NCI-H128 (cell line): ENCODE results near the gene KCNJ5.
"Not testable (repeated sequence)": the region's sequence is repeated elsewhere in the genome, so short reads cannot be mapped to it uniquely, and the experiment has no call there.

Experiments used
- DNase-seq: peaks from one replicate; lab custom pipeline; 2025; ENCODE audit not compliant: unreplicated experiment; lab: John Stamatoyannopoulos, UW

Gene KCNJ5

DNA sequence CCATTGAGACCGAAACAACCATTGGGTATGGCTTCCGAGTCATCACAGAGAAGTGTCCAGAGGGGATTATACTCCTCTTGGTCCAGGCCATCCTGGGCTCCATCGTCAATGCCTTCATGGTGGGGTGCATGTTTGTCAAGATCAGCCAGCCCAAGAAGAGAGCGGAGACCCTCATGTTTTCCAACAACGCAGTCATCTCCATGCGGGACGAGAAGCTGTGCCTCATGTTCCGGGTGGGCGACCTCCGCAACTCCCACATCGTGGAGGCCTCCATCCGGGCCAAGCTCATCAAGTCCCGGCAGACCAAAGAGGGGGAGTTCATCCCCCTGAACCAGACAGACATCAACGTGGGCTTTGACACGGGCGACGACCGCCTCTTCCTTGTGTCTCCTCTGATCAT is 20.5 kb downstream of the KCNJ5 start:
- no peak for DNase-seq

DNA sequence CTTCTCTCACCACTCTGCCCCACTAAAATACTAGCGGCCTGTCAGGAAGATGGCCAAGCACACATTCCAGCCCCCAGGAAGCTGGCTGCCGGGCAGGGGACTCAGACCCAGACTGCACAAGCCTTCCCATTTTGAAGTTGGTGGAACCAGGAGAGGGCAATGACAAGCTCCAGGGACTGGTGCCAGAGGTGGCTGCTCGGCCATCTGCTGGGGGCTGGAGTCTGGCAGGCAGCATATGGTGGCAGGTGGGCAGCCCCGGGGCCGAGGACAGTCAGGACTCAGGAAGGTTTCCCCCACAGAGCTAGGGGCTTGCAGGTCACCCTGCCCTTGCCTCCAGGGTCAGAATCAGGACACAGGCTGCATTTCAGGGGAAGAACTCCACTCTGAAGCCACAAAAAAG is 22.6 kb downstream of the KCNJ5 start:
- no peak for DNase-seq

DNA sequence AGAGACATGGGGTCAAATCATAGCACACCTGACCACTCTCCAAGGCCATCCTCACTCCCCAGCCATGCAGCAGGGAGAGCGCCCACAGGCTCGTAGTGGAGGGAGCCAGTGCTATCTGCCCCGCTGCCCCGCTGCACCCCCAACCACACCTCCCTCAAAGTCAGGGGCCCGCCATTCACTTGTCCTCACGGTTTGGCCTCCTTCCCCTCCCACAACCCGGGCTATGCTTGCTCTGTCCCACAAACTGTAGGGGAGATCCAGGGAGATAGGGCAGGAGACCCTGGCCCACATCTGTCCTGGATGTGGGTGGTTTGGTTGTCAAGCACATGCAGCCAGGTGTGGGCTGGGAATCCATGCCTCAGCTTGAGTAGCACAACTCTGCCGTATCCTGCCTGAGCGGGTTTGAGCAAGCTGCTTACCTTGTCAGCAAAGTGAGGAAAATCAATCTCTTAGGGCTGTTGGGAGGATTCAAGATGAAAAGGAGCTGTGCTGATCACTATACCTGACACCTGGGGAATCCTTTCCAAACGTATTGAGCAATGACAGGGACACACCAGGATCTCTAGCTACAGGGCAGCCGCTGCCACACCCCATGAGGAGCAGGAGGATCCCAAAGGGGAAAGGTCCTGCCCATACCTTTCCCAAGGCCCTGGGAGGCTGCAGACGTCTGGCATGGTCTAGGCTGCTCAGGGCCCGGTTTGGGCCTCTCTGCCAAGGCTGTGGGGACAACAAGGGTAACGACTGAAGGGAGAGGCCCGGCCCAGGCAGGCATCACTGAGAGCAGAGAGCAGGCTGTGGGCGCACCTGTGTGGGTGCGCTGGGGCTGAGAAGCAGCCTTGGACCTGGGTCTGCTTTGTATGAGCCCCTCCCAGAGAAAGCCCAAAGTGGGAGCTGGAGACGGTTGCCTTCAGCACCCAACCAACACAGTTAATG is 23.3 kb downstream of the KCNJ5 start:
- DNase-seq: no peak

DNA sequence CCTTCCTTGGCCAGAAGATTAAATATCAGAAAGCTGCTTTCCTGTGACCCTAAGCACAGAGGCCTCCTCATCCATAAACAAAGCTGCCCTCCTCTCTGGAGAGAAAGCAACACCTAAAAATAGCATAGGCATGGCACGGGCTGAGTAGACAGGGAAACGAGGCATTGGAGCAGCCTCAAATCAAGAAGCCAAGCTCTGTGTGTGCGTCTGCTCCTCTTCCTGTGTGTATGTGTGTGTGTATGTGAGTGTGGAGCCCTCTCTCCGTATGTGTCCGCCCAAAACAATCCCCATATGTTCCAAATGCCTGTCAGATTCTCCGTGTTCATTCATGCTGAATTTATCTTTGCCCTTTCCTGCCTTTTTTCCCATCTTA is 24.0 kb downstream of the KCNJ5 start:
- no peak for DNase-seq

DNA sequence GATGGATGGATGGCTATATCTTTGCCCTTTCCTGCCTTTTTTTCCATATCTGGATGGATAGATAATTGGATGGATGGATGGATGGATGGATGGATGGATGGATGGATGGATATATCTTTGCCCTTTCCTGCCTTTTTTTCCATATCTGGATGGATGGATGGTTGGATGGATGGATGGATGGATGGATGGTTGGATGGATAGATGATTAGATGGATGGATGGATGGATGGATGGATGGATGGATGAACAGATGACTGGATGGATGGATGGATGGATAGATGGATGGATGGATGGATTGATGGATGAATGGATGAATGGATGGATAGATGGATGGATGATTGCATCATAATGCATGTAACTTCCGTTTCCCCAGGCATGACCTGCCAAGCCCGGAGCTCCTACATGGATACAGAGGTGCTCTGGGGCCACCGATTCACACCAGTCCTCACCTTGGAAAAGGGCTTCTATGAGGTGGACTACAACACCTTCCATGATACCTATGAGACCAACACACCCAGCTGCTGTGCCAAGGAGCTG is 24.9 kb downstream of the KCNJ5 start:
- no peak for DNase-seq

DNA sequence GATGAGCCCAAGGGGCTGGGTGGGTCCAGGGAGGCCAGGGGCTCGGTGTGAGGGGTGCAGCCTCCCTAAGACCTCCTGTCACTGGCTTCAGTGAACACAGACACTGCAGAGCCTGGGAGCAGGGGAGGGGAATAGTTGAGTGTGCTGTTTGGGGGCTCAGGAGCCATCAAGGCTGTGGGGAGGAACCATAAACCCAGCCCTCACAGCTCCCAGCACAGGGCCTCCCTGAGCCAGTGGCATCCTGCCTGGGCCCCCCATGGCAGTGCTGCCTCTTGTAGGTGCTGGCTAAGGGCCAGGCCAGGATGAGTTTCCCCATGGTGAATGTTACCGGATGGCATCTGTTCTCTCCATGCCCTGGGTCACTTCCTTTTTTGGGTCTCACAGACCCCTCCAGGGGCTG is 25.5 kb downstream of the KCNJ5 start:
- DNase-seq: no peak

DNA sequence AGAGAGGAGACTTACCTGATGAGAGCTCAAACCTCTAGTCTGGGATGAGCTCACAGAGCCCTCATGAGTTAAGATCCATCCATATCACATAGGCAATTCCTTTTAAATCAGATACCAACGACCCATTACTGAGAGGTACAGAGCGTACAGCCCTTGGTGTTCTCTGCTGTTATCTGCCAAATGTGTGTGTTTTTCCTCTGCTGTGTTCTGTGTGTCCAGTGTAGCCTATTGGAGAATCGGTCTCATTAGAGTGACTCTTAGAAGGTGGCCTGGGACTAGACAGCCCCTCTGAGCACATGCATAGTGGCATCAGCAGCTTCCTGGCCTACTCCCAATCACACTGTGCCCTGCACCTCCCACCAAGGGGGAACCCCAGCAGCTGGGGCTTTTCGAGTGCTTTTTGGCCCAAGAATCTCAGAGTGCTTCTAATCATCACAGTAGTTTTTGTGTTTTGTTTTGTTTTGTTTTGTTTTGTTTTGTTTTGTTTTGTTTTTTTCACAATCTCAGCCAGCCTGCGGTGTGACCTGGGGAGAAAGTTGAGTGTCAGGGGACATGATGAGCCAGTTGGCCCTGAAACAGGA is 26.1 kb downstream of the KCNJ5 start:
- no peak for DNase-seq

DNA sequence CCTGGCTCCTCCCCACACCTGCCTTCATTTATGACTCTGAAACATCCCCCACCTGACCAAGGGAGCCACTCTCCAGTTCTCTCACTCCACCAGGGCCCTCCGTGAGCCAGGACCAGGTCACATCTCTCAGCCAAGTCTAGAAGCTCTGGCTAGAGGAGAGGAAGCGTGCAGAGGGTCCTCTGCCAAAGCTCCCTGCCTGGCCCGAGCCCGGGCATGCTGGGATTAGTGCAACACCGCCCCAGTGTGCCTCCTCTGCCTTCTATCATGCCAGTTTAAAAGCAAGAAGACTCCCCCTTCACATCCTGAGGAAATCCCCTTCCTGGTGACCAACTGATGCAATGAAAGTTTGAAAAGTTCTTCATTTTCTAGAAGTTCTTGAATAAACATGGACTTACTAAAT is 28.1 kb downstream of the KCNJ5 start:
- no peak for DNase-seq

DNA sequence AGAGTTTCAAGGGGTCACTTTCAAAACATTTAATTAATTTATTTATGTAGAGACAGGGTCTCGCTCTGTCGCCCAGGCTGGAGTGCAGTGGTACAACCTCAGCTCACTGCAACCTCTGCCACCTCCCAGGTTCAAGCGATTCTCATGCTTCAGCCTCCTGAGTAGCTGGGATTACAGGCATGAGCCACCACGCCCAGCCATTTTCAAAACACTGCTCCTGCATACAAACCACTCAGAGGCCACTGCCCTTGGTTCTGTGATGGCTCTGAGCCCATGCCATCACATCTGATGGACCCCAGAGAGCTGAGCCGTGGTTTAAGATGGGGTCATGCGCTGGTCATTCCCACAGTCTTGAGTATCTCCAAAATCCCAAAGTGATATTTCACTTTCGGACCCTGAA is 28.5 kb downstream of the KCNJ5 start:
- not testable (repeated sequence) for DNase-seq

DNA sequence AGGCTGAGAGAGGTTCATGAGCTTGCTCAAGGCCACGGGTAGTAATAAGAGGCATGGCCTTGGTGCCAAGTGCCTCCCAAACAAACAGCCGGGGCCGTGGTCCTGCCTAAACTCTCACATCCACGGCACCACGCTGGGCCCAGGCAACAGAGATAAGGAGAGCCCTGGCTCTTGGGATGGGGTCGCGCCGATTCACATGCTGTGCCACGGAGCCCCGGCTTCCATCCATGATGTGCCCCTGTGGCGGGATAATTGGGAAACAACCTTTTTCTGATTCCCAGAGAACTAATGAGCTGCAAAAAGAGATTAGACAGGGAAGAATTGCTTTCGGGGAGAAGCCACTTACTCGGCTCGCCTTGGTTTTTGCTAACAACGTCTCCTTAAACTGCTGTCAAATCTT is 29.5 kb downstream of the KCNJ5 start:
- DNase-seq: no peak

DNA sequence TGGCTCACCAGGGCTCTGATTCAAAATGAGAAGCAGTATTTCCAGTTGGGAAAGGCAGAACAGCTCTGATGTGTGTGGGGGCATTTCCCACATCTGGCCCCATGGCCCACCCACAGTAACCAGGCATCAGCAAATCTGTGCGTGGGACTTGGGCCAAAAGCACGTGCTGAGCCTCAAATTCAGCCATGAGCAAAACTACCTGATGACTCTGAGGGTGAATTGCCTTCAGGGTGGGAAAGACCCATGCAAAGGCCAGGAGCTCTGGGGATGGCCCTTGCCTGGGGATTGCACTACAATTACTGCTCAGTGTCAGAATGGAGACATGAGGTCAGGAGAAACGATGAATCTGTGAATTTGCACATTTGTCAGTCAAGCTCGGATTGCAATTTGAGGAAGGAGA is 30.6 kb downstream of the KCNJ5 start:
- DNase-seq: no peak

DNA sequence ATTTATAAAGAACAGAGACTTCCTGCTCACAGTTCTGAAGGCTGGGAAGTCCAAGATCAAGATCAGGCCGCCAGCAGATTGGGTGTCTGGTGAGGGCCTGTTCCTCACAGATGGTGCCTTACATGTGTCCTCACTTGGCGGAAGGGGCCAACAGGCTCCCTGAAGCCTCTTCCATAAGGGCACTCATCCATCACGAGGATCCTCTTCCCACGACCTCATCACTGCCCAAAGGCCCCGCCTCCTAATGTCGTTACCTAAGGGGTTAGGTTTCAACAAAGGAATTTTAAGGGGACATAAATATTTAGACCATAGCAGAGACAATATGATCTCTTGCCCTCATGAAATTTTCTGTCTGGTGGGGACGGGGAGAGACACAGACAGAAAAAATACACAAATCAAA is 32.9 kb downstream of the KCNJ5 start:
- no peak for DNase-seq

DNA sequence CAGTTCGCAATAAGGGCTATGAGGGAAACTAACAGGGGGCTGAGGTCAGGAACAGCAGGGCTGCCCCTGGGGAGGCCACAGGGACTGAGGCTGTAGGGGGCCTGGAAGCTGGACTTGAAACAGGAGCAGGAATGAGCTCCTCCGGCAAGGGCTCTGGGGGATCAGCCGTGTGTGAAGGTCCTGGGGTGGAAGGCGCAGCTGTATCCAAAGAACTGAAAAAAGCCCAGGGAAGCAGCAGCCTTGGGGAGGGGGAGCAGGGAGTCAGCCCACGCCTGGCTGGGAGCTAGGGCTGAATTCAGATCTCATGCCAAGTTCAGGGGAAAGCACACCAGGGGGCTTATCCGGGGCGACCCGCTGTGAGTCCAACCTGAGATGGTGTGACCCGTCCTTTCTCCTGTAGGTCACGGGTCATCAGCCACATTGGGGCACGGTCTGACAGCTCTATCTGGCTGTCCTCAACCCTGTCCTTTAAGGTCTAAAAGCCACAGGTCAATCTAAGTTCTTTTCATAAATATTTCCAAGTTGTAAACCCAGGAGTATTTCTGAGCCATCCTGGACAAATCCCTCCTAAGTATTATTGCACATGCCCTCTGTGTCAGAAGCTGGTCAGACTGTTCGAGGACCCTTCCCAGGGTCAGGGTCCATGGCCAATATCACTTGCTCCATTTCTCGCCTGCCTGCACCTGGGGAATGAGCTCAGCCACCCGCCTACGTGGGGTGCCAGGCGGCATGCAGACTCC is 33.5 kb downstream of the KCNJ5 start:
- no peak for DNase-seq

DNA sequence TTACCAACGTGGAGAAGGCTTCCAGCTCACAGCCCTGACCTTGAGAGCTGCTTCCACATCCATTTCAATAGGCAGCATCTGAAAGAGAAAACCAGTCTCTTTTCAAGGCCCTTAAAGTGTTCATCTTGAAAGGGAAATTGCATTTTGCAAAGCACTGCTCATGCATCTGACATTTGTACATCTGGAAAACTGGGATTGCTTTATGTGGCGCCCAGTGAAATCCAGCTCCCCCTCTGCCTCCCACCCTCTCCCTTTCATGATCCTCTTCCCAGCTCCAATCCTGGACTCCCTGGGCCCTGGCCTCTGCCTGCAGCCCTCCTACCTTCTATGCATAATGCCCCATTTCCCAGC is 34.1 kb downstream of the KCNJ5 start:
- DNase-seq: no peak

DNA sequence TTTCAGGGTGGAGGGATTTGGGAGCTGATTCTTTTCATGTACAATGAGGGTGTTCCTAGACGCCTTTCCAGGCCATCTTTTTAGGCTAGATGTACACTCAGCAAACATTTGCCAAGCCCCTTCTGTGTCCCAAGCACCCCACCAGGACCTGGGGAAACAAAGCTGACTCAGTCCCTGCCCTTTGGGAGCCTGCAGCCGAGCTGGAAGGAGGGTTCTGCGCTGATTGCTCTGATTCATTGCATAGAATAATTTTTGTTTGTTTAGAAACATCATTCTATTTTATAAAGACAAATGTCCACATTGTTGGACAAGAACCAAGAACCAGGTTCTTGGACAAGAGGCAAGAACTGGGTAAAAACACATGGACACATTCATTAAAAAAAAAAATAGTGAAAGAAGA is 34.8 kb downstream of the KCNJ5 start:
- no peak for DNase-seq

DNA sequence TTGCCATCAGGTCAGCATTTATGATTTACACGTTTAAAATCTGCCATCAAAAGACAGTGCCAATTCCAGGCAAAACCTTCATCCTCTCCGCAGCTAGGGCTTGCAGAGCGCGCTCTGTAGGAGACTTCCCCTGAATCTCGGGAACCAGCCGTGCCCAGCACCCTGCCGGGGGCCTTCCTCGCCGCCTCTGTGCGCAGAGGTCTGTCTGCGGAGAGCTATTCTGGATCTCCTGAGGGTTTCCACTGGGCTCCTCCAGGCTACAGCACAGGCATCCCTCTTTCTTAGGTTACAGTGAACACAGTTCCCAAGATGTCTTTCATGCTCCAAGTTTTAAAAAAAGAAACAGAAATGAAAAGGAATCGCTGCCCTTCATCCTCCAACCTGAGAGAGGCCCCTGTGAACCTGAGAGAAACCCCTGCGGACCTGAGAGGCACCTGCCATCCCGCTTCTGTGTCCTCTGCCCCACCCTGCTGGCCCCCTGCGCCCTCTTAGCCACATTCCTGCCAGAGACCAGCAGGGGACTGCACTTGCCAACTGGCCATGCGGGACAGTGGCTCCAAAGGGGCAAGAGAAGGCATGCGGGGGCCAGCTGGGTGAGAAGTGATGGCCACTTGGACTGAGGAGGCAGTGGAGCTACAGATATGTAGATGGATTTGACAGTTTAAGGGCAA is 35.4 kb downstream of the KCNJ5 start:
- DNase-seq: no peak

DNA sequence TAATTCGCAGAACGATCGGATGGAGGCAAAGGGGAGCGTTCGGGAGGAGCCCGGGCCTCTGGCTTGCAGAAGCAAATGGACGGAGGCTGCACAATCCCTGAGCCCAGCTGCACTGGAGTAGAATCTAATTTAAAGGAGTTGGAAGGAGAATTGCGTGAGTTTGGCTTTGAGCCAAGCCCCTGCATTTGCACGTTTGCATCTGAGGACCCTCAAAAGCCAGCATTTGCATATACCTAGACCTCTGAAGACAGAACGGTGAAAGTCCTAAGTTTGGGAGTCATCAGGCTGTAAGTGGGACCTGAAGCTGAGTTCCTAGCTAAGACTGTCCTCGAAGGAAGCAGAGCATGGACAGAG is 35.9 kb downstream of the KCNJ5 start:
- no peak for DNase-seq

DNA sequence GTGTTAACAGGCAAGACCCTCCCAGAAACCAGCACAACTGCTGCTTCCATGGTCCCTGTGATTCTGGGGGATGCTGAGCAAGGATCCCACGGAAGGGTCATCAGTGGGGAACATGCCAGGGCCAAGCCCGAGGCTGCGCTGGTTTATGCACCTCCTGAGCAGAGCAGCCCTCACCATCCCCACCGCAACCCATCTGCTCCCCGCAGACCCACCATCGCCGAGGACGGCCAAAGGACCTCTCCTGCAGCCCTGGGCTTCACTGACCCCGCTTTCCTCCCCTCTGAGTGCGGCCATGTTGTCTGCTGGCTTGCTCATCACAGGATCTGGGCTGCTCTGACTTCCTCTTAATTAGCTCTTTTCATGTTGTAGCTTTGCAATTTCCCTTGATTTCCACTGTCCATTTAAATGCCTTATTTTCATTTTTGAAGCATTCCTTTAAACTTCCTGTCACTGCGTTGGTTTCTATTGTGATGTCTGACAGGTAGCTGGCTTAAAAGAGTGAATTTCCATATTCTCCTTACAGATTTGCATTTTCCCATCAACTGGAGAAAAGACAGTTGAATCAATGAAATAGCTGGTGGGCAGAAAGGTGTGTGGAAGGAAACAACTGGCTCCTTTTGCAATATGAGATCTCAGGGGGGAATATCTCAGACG is 36.7 kb downstream of the KCNJ5 start:
- DNase-seq: no peak

DNA sequence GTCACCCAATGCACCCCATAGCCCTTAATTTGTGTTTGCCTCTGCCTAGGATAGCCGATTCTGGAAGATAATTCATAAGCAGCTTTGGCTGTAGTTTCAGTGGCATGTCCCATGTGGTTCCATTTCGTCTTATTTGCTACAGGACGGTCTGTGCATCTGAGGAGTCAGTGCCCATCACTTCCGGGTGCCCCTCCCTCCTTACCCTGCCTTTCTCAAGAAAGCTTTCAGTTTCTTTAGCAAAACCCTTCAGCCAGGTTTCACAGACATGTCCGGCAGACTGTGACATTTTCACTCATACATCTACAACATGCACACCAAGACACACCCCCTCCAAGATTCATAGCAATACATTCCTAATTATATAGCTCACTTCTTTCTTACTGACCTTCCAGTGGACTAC is 37.2 kb downstream of the KCNJ5 start:
- DNase-seq: no peak

DNA sequence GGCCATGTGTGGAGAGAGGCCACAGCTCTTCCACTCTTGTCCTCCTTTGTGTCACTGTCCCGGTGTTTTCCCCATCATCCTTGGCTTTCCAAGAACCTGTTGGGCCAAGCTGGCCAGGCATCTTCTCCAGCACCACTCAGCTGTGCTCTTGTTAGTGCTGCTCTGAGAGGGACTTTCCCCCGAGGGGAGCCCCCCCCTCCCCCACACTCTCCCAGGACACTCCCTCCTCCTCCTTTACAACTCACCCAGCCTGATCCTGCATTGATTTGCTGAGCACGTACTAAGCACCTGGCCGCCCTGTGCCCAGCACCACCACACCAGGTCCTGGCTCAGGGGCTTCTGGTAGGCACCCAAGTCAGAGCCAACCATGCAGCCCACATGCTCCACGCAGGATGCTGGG is 38.3 kb downstream of the KCNJ5 start:
- DNase-seq: no peak

DNA sequence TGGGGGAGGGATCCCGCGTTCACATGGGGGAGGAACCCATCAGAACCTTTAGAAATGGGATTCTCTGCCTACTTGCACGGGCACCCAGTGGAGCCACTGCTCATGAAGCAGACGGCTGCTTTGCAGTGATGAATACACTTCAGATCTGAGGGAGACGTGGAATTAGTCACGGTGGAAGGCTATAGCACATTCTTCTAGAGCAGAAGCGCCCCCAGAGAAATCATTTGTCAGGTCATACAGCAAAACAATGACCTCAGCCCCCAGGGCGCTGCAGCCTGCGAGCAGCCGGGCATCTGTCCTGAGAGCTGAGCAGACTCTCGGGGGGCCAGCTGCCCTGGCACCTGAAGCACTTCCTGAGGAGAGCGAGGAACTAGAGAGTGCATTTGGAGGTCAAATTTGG is 38.8 kb downstream of the KCNJ5 start:
- DNase-seq: no peak
